Natural killer cell (primary cell): ENCODE measurements around the gene SDF2L1. TPM values are rescaled to one million over a fixed set of nuclear protein-coding genes. Genes with fewer than 3 reads are reported as not detected.
"Not testable (repeated sequence)": the region's sequence is repeated elsewhere in the genome, so short reads cannot be mapped to it uniquely, and the experiment has no call there.

Source experiments
- ATAC-seq, 3 donors: fragments of 150-1000 bp in 2 of 3; fragments of 200-7000 bp in 1 of 3; cut with Tn5 transposase; 1 replicate in 1 of 3; 2 replicates in 2 of 3; pipeline ENCODE4 v1.10.0; 2021; ENCODE audit warnings: mild to moderate bottlenecking in 2 of 3, moderate library complexity in 2 of 3
- DNase-seq, 2 donors: peaks; one replicate each; pipeline versions ENCODE4 v3.0.0 to v3.0.0-alpha.2; 2013 to 2021; ENCODE audit warnings: mixed read lengths in 1 of 2
- H3K27ac ChIP-seq: one replicate; pipeline ENCODE4 v1.5.1; 2013; ENCODE audit warnings: mild to moderate bottlenecking, low read length
- H3K27me3 ChIP-seq: one replicate; pipeline ENCODE4 v1.6.1; 2013; ENCODE audit warnings: low read length; ENCODE audit not compliant: control insufficient read depth, insufficient read depth
- H3K36me3 ChIP-seq: one replicate; pipeline ENCODE4 v1.6.1; 2013; ENCODE audit warnings: low read length; ENCODE audit not compliant: control insufficient read depth, insufficient read depth
- H3K4me1 ChIP-seq: one replicate; pipeline ENCODE4 v1.6.1; 2013; ENCODE audit warnings: low read length; ENCODE audit not compliant: control insufficient read depth, insufficient read depth
- H3K4me3 ChIP-seq: one replicate; pipeline ENCODE4 v1.5.1; 2013; ENCODE audit warnings: low read length
- H3K9me3 ChIP-seq: one replicate; pipeline ENCODE4 v1.6.1; 2013; ENCODE audit warnings: low read length; ENCODE audit not compliant: control insufficient read depth, insufficient read depth
- H3K27ac Mint-ChIP-seq, 2 donors: one replicate each; pipeline ENCODE4 v1.8.0; 2022; ENCODE audit warnings: mild to moderate bottlenecking in 2 of 2, mixed read lengths in 2 of 2, moderate library complexity in 1 of 2
- H3K27me3 Mint-ChIP-seq, 2 donors: one replicate each; pipeline ENCODE4 v1.8.0; 2022; ENCODE audit warnings: low read depth in 2 of 2, mixed read lengths in 2 of 2
- H3K36me3 Mint-ChIP-seq: one replicate; pipeline ENCODE4 v1.8.0; 2022; ENCODE audit warnings: mixed read lengths
- H3K4me1 Mint-ChIP-seq, 2 donors: one replicate each; pipeline ENCODE4 v1.8.0; 2022; ENCODE audit warnings: mixed read lengths in 2 of 2
- H3K4me3 Mint-ChIP-seq: one replicate; pipeline ENCODE4 v1.8.0; 2022; ENCODE audit warnings: mild to moderate bottlenecking, moderate library complexity, mixed read lengths
- H3K9me3 Mint-ChIP-seq, 2 donors: one replicate each; pipeline ENCODE4 v1.8.0; 2022; ENCODE audit warnings: mixed read lengths in 2 of 2
- WGBS: methylation state at CpG from one replicate; pipeline ENCODE4 v1.1.7; 2013; ENCODE audit warnings: missing lambda C conversion rate; ENCODE audit not compliant: insufficient coverage; 5-methylcytosine and 5-hydroxymethylcytosine counted together
- intact Hi-C: fragments of 100-400 bp; cut with micrococcal nuclease; formaldehyde crosslinking; loops from one replicate; pipeline ENCODE4 v1.14.2; 2022
- total RNA-seq, 4 donors: library from RNA; stranded (reverse); fragments of 120-200 nt in 1 of 4; gene quantifications; one replicate each; pipeline versions ENCODE4 v1.2.3 to v1.2.4, GENCODE V29; 2013 to 2022
- TF ChIP-seq, protein P1 (sequence below): fragments of 200-600 bp; IDR thresholded peaks from one replicate; pipeline ENCODE4 v1.8.0; 2022; ENCODE audit warnings: antibody characterized with exemption

Gene SDF2L1
- total RNA-seq, 3 donors from 2014 or later (not counting 1 experiment from before 2014, with no cell fraction given): 38.3 to 55.8 (median 40.3) TPM

DNA sequence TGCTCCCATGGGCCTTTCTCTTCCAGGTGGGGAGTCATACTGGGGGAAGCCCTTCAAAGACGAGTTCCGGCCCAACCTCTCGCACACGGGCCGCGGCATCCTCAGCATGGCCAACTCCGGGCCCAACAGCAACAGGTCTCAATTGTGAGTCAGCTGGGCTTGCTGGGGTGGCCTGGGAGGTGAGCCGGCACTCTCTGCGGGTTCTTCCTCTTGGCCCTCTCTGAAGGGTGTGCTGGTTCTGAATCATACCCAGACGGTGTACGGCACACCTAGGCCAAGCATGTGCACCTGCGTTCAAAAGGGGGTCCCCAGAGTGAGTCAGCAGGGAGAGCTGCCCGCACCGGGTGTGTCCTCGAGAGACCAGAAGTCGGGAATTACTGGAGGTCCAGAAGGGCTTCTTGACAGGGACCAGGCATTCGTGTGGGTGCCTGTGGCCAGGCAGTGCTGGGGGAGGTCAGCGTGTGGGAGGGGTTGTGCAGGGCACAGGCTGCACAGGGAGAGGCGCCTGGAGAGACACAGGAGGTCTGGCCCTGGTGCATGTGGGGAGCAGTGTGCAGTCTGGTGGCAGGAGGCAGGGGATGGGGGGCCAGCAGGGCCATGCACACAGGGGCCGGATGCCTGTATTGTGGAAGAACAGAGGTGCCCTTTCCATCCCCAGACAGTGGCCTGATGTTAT is 46.7 kb downstream of the SDF2L1 start:
- intact Hi-C loops: loop anchor here (1.0 kb wide), 1 partner anchor 8 kb away; no protein-coding TSS in a partner anchor
- H3K4me1 ChIP-seq: peaks cover 35% of the 10 kb centered on the region
- Mint-ChIP-seq H3K27me3 (no peaks in the 10 kb centered on the region), H3K36me3 (no peaks in the 10 kb centered on the region), H3K4me3 (no peak overlapping the region), H3K4me1 (peaks cover 12 to 32% of the 10 kb centered on the region in 2 donors), H3K9me3 (no peaks in the 10 kb centered on the region), H3K27ac (peak overlapping the region; percentile 94 to 98)
- DNase-seq (no peak), ATAC-seq (no peak)
- H3K27me3 ChIP-seq: no peaks in the 10 kb centered on the region
- 87% methylated on average over 20 of the region's 20 CpGs for WGBS
- no peak overlapping the region for H3K4me3 ChIP-seq
- H3K27ac ChIP-seq: peak overlapping the region; percentile 87
- no peaks in the 10 kb centered on the region for H3K9me3 ChIP-seq
- H3K36me3 ChIP-seq: peaks cover 42% of the 10 kb centered on the region
- TF ChIP-seq, protein P1, sequence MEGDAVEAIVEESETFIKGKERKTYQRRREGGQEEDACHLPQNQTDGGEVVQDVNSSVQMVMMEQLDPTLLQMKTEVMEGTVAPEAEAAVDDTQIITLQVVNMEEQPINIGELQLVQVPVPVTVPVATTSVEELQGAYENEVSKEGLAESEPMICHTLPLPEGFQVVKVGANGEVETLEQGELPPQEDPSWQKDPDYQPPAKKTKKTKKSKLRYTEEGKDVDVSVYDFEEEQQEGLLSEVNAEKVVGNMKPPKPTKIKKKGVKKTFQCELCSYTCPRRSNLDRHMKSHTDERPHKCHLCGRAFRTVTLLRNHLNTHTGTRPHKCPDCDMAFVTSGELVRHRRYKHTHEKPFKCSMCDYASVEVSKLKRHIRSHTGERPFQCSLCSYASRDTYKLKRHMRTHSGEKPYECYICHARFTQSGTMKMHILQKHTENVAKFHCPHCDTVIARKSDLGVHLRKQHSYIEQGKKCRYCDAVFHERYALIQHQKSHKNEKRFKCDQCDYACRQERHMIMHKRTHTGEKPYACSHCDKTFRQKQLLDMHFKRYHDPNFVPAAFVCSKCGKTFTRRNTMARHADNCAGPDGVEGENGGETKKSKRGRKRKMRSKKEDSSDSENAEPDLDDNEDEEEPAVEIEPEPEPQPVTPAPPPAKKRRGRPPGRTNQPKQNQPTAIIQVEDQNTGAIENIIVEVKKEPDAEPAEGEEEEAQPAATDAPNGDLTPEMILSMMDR: no peak

DNA sequence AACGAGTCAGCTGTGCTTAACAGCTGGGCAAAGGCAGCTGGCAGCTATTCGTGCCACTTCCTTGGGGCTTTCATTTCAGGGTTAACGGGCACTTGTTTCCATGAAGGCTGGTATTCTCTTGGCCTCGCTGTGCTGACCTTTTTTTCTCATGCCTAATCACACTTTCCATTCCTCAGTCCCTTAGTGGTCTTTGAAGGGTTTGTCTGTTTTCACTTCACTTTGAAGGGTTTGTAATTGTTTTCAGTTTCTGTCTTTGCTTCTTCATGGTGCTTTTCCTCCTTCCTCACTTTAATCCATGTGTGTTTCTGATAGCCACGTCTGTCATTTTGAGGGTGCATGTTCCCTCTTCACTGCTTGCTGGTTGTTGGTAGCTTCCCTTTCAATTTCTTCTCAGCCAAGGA is 48.3 kb downstream of the SDF2L1 start:
- peak overlapping the region; percentile 94 to 98 for H3K27ac Mint-ChIP-seq
- no peaks in the 10 kb centered on the region for H3K9me3 Mint-ChIP-seq
- TF ChIP-seq, protein P1: no peak
- DNase-seq: no peak
- ATAC-seq: peak in 2 of 3 donors; percentile 11 to 39
- no peaks in the 10 kb centered on the region for H3K27me3 Mint-ChIP-seq
- H3K36me3 Mint-ChIP-seq: no peaks in the 10 kb centered on the region
- H3K4me1 ChIP-seq: peaks cover 35% of the 10 kb centered on the region
- intact Hi-C loops: loop anchor here (5.0 kb wide), 1 partner anchor 72 kb away; no protein-coding TSS in a partner anchor
- H3K4me3 ChIP-seq: no peak overlapping the region
- 25% methylated on average over 4 of the region's 5 CpGs for WGBS
- H3K27me3 ChIP-seq: no peaks in the 10 kb centered on the region
- H3K27ac ChIP-seq: peak overlapping the region; percentile 87
- peaks cover 12 to 33% of the 10 kb centered on the region in 2 donors for H3K4me1 Mint-ChIP-seq
- peak overlapping the region; percentile 80 for H3K4me3 Mint-ChIP-seq
- H3K36me3 ChIP-seq: peaks cover 47% of the 10 kb centered on the region
- no peaks in the 10 kb centered on the region for H3K9me3 ChIP-seq

DNA sequence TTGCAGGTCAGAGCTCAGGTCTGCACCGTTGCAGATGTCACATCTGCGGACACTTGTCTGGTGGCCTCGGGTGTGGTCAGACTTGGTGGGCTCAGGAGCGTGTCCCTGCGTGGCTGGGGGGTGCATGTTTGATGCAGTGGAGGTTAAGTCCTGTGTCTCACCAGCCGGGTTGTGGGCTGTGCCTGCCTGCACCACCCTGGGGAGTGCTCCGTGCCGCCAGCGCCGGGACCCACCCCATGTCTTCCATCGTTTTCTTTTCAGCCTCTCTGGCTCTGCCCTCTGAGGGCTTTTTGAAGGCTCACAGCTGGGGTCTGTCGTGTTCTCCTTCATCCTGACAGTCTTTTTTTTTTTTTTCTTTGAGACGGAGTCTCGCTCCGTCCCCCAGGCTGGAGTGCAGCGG is 49.7 kb downstream of the SDF2L1 start:
- Histone ChIP-seq H3K27ac (no peak overlapping the region), H3K27me3 (no peaks in the 10 kb centered on the region), H3K4me1 (peaks cover 35% of the 10 kb centered on the region), H3K36me3 (peaks cover 47% of the 10 kb centered on the region), H3K9me3 (no peaks in the 10 kb centered on the region), H3K4me3 (no peak overlapping the region)
- DNase-seq: no peak
- no peak for ATAC-seq
- Mint-ChIP-seq H3K27ac (peak overlapping the region; percentile 94 to 98), H3K27me3 (no peaks in the 10 kb centered on the region), H3K4me1 (peaks cover 12 to 43% of the 10 kb centered on the region in 2 donors), H3K9me3 (no peaks in the 10 kb centered on the region), H3K36me3 (no peaks in the 10 kb centered on the region), H3K4me3 (no peak overlapping the region)
- 95% methylated on average over 12 of the region's 16 CpGs for WGBS
- intact Hi-C loops: loop anchor here (5.0 kb wide), 1 partner anchor 70 kb away; no protein-coding TSS in a partner anchor
- TF ChIP-seq, protein P1: no peak

DNA sequence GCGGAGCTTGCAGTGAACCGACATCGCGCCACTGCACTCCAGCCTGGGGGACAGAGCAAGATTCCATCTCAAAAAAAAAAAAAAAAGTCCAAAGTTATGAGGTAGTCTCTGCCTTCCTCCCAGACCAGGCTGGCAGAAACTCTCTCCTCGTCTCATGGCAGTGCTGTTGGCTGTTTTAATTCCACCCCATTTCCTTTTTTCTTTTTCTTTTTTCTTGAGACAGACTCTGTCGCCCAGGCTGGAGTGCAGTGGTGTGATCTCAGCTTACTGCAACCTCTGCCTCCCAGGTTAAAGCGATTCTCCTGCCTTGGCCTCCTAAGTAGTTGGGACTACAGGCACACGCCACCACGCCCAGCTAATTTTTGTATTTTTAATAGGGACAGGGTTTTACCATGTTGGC is 50.8 kb downstream of the SDF2L1 start:
- Mint-ChIP-seq H3K4me1 (peaks cover 12 to 46% of the 10 kb centered on the region in 2 donors), H3K27ac (peak overlapping the region; percentile 53 to 75)
- H3K36me3 Mint-ChIP-seq, H3K4me3 ChIP-seq, ATAC-seq, H3K9me3 ChIP-seq, DNase-seq, H3K27me3 ChIP-seq, H3K27ac ChIP-seq, H3K9me3 Mint-ChIP-seq, H3K4me3 Mint-ChIP-seq, H3K27me3 Mint-ChIP-seq: not testable (repeated sequence)
- Histone ChIP-seq H3K36me3 (peaks cover 47% of the 10 kb centered on the region), H3K4me1 (peaks cover 30% of the 10 kb centered on the region)
- intact Hi-C loops: loop anchor here (5.0 kb wide), 1 partner anchor 69 kb away; no protein-coding TSS in a partner anchor
- 97% methylated on average over 9 of the region's 9 CpGs for WGBS
